Peyer's patch (tissue), 4 donors: ENCODE results near the gene ATP9B.

Experiments used
- POLR2A ChIP-seq, 2 donors: fragments of 450-650 bp; IDR thresholded peaks; one replicate each; pipeline ENCODE4 v1.5.1; 2017; ENCODE audit warnings: antibody characterized with exemption in 2 of 2, mild to moderate bottlenecking in 2 of 2, moderate library complexity in 2 of 2
- TF ChIP-seq, protein P1 (sequence below), 6 experiments: fragments of 450-650 bp in 4 of 6; fragments of 200-600 bp in 2 of 6; sonication (generic) in 1 of 6; IDR thresholded peaks; one replicate each; pipeline ENCODE4 v1.5.1; 2017 to 2019; ENCODE audit warnings: antibody characterized with exemption in 6 of 6, mild to moderate bottlenecking in 3 of 6, moderate library complexity in 1 of 6

DNA sequence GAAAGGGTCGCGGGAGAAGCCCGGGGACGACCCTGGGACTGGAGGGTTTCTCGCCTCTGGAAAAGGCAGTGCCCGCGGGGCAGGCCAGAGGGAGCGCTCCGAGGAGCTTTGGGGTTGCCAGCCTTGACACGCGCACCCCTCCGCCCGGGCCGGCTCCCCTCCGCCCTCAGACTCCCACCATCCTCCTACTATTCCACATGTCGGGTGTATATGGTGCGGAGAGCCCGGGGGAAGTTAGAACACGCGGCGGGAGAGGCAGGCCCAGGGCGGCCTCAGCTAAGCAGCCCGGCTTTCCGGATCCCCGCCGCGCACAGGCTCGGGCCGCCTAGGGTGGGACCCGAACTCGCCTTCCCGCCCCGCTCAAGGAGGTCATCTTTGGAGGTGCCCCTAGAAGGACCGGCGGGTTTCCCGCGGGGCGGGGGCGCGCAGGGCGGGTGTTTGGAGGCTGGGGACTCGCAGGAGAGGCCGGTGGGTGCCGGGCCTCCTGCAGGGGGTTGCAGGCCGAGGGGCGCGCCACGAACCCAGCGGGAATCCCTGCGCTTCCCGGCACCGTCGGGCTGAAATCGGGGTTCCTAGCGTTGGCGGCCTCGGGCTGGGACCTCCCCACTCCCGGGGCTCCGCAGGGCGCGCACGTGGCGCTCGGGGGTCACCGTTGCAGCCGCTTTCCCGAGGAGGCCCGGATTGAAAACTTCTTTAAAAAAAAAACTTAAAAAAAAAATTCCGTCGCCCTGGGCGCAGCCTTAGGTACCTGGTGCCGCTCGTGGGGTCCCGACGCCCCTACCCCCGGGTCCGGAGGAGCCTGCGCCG, 330.3 kb downstream of the ATP9B start:
- no peak for TF ChIP-seq POLR2A (IDR thresholded peaks at IDR 0.05)
- TF ChIP-seq, protein P1, sequence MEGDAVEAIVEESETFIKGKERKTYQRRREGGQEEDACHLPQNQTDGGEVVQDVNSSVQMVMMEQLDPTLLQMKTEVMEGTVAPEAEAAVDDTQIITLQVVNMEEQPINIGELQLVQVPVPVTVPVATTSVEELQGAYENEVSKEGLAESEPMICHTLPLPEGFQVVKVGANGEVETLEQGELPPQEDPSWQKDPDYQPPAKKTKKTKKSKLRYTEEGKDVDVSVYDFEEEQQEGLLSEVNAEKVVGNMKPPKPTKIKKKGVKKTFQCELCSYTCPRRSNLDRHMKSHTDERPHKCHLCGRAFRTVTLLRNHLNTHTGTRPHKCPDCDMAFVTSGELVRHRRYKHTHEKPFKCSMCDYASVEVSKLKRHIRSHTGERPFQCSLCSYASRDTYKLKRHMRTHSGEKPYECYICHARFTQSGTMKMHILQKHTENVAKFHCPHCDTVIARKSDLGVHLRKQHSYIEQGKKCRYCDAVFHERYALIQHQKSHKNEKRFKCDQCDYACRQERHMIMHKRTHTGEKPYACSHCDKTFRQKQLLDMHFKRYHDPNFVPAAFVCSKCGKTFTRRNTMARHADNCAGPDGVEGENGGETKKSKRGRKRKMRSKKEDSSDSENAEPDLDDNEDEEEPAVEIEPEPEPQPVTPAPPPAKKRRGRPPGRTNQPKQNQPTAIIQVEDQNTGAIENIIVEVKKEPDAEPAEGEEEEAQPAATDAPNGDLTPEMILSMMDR (IDR thresholded peaks at IDR 0.05) = no peak
